ENCODE data around the gene ZKSCAN7. TPM values are rescaled to one million over a fixed set of nuclear protein-coding genes. Genes with fewer than 3 reads are reported as not detected.
"Not testable (repeated sequence)": the region's sequence is repeated elsewhere in the genome, so short reads cannot be mapped to it uniquely, and the experiment has no call there.

The ZKSCAN7 gene
- total RNA-seq, 1 donor from 2014 or later: 7.4 TPM

DNA sequence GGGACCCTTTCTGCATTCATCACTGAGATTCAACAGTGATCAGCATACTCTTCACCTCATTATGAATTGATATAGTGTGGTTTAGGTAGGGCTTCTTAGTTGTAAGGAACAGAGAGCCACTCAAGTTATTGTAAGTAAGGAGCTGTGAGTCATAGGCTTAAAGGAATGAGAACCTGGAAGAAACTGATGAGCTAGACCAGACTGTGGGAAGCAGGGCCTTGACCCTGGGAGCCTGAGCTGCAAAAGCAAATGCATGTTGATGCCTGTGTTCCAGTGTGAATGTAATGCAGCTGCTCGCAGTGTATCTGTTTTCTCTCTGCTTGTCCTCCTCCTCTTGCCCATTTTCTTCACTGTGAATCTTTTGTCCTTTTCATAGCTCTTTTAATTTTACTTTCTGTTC, 13.6 kb downstream of the ZKSCAN7 start:
- Mint-ChIP-seq H3K9me3 (ENCODE audit: unreplicated experiment) (peaks cover 49% of the 10 kb centered on the region), H3K27ac (ENCODE audit: unreplicated experiment) (no peak overlapping the region), H3K36me3 (ENCODE audit: unreplicated experiment) (peaks cover 79% of the 10 kb centered on the region), H3K4me3 (ENCODE audit: unreplicated experiment) (no peak overlapping the region), H3K27me3 (ENCODE audit: unreplicated experiment) (no peaks in the 10 kb centered on the region), H3K4me1 (ENCODE audit: unreplicated experiment) (peaks cover 8% of the 10 kb centered on the region)
- DNase-seq (ENCODE audit: extremely low spot score, unreplicated experiment): no peak
- TF ChIP-seq, protein P1, sequence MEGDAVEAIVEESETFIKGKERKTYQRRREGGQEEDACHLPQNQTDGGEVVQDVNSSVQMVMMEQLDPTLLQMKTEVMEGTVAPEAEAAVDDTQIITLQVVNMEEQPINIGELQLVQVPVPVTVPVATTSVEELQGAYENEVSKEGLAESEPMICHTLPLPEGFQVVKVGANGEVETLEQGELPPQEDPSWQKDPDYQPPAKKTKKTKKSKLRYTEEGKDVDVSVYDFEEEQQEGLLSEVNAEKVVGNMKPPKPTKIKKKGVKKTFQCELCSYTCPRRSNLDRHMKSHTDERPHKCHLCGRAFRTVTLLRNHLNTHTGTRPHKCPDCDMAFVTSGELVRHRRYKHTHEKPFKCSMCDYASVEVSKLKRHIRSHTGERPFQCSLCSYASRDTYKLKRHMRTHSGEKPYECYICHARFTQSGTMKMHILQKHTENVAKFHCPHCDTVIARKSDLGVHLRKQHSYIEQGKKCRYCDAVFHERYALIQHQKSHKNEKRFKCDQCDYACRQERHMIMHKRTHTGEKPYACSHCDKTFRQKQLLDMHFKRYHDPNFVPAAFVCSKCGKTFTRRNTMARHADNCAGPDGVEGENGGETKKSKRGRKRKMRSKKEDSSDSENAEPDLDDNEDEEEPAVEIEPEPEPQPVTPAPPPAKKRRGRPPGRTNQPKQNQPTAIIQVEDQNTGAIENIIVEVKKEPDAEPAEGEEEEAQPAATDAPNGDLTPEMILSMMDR (IDR thresholded peaks at IDR 0.05): no peak

DNA sequence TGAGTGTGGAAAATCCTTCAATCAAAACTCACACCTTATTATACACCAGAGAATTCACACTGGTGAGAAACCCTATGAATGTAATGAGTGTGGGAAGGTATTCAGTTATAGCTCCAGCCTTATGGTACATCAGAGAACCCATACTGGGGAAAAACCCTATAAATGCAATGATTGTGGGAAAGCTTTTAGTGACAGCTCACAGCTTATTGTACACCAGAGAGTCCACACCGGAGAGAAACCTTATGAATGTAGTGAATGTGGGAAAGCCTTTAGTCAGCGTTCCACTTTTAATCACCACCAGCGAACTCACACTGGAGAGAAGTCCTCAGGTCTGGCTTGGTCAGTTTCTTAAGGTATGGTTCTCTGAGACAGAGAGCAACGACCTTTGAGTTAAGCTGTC, 16.0 kb downstream of the ZKSCAN7 start:
- Mint-ChIP-seq H3K9me3 (ENCODE audit: unreplicated experiment) (peaks cover 47% of the 10 kb centered on the region), H3K4me3 (ENCODE audit: unreplicated experiment) (no peak overlapping the region), H3K4me1 (ENCODE audit: unreplicated experiment) (no peaks in the 10 kb centered on the region), H3K27me3 (ENCODE audit: unreplicated experiment) (no peaks in the 10 kb centered on the region), H3K27ac (ENCODE audit: unreplicated experiment) (no peak overlapping the region), H3K36me3 (ENCODE audit: unreplicated experiment) (peaks cover 63% of the 10 kb centered on the region)
- no peak for DNase-seq (ENCODE audit: extremely low spot score, unreplicated experiment)
- TF ChIP-seq, protein P1 (IDR thresholded peaks at IDR 0.05): no peak

DNA sequence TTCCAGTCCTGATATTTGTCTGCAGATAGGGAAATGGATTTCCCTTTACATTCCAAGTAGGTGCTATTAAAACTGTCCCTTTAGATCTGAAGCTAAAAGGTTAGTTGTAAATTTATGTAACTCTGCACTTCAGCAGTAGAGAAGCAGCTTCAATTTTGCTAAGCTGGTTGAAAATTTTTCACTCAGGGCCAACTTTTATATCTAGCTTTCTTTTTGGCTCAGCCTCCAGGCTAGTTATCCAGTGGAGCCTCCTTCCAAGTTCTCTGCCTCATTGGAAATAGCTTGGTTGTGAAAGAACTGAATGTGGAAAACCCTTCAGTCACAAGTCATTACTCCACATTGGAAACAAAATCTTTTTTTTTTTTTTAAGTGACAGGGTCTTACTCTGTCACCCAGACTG, 21.6 kb downstream of the ZKSCAN7 start:
- Mint-ChIP-seq H3K27ac (ENCODE audit: unreplicated experiment) (no peak overlapping the region), H3K36me3 (ENCODE audit: unreplicated experiment) (peaks cover 23% of the 10 kb centered on the region), H3K4me3 (ENCODE audit: unreplicated experiment) (no peak overlapping the region), H3K4me1 (ENCODE audit: unreplicated experiment) (no peaks in the 10 kb centered on the region), H3K9me3 (ENCODE audit: unreplicated experiment) (peaks cover 15% of the 10 kb centered on the region), H3K27me3 (ENCODE audit: unreplicated experiment) (no peaks in the 10 kb centered on the region)
- TF ChIP-seq, protein P1 (IDR thresholded peaks at IDR 0.05): no peak
- no peak for DNase-seq (ENCODE audit: extremely low spot score, unreplicated experiment)

DNA sequence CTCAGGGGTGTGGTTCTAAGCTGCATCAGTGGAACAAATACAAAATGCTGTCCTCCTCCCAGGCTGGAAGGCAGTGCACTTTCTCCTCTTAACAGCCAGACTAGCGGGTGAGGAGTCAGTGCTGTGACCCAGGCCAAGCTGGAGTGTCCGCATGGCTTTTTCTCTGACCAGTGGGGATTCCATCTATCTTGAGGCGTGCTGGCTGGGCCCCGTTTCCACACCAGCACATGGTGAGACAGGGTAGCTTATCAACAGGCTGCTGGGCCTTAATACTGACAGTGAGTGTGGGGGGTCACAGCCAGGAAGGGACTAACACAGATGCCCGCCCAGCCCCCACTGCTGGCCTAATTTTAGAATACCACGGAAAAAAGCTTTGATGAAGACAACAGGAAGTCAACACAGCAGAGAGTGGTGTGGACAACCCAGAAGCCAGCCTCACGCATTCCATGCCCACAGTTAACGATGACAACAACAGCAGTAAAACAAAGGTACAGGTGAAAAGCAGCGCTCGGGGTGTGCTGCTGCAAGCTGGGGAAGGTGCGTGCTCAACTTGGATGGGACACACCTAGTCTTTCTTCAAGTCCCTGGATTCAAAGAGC, 22.5 kb downstream of the ZKSCAN7 start:
- peaks cover 17% of the 10 kb centered on the region for H3K36me3 Mint-ChIP-seq (ENCODE audit: unreplicated experiment)
- H3K27me3 Mint-ChIP-seq (ENCODE audit: unreplicated experiment); DNase-seq (ENCODE audit: extremely low spot score, unreplicated experiment); H3K4me3 Mint-ChIP-seq (ENCODE audit: unreplicated experiment); H3K4me1 Mint-ChIP-seq (ENCODE audit: unreplicated experiment); H3K27ac Mint-ChIP-seq (ENCODE audit: unreplicated experiment); H3K9me3 Mint-ChIP-seq (ENCODE audit: unreplicated experiment): not testable (repeated sequence)

DNA sequence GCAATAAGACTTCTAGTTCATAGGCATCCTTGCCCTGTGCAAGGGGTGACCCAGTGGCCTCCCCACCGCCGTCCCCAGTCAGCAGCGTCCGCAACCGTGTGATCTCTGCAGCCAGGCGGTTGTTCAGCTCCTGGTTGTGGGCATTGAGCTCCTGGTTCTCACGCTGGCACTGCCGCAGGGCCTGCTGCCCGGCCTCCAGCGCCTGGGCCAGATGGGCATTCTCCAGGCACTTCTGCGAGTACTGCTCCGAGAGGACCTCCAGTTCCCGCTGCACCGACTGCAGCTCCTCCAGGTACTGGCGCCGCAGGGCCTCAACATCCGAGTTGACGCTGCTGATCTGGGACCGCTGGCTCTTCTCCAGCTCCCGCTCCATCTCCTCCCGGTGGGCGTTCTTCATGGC, 23.3 kb downstream of the ZKSCAN7 start:
- H3K27ac Mint-ChIP-seq (ENCODE audit: unreplicated experiment); H3K27me3 Mint-ChIP-seq (ENCODE audit: unreplicated experiment); H3K4me1 Mint-ChIP-seq (ENCODE audit: unreplicated experiment); H3K4me3 Mint-ChIP-seq (ENCODE audit: unreplicated experiment); H3K9me3 Mint-ChIP-seq (ENCODE audit: unreplicated experiment); DNase-seq (ENCODE audit: extremely low spot score, unreplicated experiment): not testable (repeated sequence)
- H3K36me3 Mint-ChIP-seq (ENCODE audit: unreplicated experiment): peaks cover 12% of the 10 kb centered on the region

DNA sequence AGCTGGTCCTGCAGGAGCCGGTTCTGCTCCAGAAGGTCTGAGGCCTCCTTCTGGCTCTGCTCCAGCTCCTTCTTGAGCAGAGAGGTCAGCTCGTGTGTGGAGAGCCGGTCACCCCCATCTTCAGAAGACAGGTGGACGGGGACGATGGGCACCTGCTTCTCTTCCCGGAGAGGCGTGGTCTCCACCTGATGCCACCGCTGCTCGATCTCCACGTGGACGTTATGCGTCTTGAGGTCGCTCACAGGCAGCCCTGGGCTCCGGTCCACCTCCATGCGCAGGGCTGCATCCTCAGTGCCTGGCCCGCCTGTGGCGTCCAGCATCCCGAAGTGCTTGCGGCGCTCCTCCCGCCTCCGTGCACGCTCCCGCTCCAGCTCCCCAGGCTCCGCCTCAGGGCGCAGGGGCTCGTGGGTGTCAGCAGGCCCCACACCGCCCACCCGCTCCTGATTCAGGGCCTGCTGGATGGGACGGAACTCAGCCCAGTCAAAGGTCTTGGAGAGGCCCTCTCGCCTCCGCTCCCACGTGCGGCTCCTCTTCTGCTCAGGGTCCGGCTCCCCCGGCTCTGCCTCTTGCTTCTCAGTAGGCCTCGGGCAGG, 24.0 kb downstream of the ZKSCAN7 start:
- not testable (repeated sequence) for H3K9me3 Mint-ChIP-seq (ENCODE audit: unreplicated experiment); H3K4me1 Mint-ChIP-seq (ENCODE audit: unreplicated experiment); DNase-seq (ENCODE audit: extremely low spot score, unreplicated experiment); H3K27me3 Mint-ChIP-seq (ENCODE audit: unreplicated experiment); H3K4me3 Mint-ChIP-seq (ENCODE audit: unreplicated experiment); H3K27ac Mint-ChIP-seq (ENCODE audit: unreplicated experiment)
- H3K36me3 Mint-ChIP-seq (ENCODE audit: unreplicated experiment): peaks cover 12% of the 10 kb centered on the region

DNA sequence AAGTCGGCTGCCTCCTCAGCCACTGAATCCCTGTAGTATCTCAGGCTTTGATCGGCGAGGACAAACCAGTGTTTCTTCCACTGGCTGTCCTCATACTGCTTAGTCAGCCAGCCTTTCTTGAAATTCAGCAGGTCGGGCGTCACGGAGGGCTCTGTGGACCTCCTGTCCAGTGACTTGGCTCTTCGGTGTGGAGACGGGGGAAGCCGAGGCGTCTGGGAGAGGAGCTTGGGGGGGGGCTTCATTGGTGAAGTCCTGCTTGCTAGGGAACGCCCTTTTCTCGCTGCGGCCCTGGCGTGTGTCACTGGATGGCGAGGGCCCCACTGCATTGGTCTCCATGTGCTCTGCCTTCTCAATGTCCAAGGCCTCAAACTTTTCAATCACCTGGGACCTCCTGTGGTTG, 24.8 kb downstream of the ZKSCAN7 start:
- H3K36me3 Mint-ChIP-seq (ENCODE audit: unreplicated experiment); H3K9me3 Mint-ChIP-seq (ENCODE audit: unreplicated experiment); H3K4me1 Mint-ChIP-seq (ENCODE audit: unreplicated experiment); H3K27ac Mint-ChIP-seq (ENCODE audit: unreplicated experiment); H3K4me3 Mint-ChIP-seq (ENCODE audit: unreplicated experiment); DNase-seq (ENCODE audit: extremely low spot score, unreplicated experiment); H3K27me3 Mint-ChIP-seq (ENCODE audit: unreplicated experiment): not testable (repeated sequence)

DNA sequence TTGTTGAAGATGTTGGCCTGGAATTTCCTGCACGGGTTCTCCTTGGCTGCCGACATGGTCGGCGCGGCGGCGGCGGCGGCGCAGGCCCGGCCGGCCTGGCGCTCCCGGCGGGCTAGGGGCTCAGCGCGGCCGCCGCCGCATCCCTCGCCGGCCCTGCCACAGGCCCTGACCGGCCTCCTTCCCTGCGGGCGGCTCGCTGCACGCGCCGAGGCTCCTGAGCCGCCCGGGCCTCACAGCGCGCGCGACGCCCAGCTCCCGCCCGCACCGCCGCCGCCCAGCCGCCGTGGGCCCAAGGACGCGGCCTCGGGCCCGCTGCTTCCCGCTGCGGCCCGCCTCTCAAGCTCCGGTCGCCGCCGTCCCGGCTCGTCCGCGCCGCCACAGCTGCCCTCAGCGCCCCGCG, 26.0 kb downstream of the ZKSCAN7 start:
- not testable (repeated sequence) for H3K4me3 Mint-ChIP-seq (ENCODE audit: unreplicated experiment); H3K9me3 Mint-ChIP-seq (ENCODE audit: unreplicated experiment)

More for the DNA sequence above, 26.0 kb downstream of the ZKSCAN7 start:
- H3K27ac Mint-ChIP-seq (ENCODE audit: unreplicated experiment); DNase-seq (ENCODE audit: extremely low spot score, unreplicated experiment); H3K27me3 Mint-ChIP-seq (ENCODE audit: unreplicated experiment); H3K36me3 Mint-ChIP-seq (ENCODE audit: unreplicated experiment): not testable (repeated sequence)
- H3K4me1 Mint-ChIP-seq (ENCODE audit: unreplicated experiment): peaks cover 15% of the 10 kb centered on the region
